ENCODE measurements around the gene SECISBP2L.

Gene SECISBP2L

DNA sequence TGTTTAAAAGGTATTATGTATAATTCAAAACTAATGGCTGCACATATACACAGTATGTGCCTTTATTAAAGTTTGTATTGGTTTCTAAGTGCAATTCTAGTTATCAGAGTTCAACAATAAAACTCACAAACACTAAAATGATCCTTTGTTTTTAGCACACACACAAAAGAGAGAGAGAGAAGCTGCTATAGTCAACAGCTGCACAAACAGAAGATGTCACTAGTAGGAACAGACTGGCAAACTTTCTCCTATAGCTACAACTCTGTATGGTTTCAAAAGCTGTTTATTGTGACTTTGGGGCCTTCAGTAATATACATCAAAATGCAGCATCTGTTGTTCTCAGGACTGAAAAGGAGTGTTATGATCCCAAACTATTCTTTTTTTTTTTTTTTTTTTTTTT lies 6.1 kb downstream of the SECISBP2L start:
- TF ChIP-seq CTCF (conservative IDR thresholded peaks at IDR 0.05) = no peak
- no peak for TF ChIP-seq ZFX (IDR thresholded peaks at IDR 0.05)
- peak overlapping the region; percentile 17; the same call in 1 of the 2 replicates for H3K27ac ChIP-seq

GRCh38 chr15:49038382-49038781 lies 7.9 kb downstream of the SECISBP2L start:
- H3K27ac ChIP-seq = no peak overlapping the region
- TF ChIP-seq ZFX (IDR thresholded peaks at IDR 0.05) (no peak), CTCF (conservative IDR thresholded peaks at IDR 0.05) (no peak)

DNA sequence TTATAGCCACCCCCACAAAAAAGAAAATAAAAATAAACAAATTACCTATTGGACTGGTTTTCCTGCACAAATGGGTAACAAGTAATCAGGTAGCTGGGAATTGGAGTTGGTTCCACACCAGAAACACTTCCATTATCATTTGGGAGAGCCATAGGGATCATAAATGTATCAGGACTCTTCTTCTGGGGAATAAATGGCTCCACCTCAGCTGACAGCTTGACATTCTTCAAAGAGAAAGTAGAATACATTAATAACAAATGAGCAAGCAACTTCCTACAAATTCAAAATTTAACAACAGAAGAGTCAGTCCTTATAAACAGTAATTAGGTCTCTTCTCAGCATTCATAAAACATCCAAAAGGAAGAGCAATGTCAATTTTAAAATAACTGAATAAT lies 8.7 kb downstream of the SECISBP2L start:
- TF ChIP-seq CTCF (conservative IDR thresholded peaks at IDR 0.05) (no peak), ZFX (IDR thresholded peaks at IDR 0.05) (no peak)
- no peak overlapping the region for H3K27ac ChIP-seq

DNA sequence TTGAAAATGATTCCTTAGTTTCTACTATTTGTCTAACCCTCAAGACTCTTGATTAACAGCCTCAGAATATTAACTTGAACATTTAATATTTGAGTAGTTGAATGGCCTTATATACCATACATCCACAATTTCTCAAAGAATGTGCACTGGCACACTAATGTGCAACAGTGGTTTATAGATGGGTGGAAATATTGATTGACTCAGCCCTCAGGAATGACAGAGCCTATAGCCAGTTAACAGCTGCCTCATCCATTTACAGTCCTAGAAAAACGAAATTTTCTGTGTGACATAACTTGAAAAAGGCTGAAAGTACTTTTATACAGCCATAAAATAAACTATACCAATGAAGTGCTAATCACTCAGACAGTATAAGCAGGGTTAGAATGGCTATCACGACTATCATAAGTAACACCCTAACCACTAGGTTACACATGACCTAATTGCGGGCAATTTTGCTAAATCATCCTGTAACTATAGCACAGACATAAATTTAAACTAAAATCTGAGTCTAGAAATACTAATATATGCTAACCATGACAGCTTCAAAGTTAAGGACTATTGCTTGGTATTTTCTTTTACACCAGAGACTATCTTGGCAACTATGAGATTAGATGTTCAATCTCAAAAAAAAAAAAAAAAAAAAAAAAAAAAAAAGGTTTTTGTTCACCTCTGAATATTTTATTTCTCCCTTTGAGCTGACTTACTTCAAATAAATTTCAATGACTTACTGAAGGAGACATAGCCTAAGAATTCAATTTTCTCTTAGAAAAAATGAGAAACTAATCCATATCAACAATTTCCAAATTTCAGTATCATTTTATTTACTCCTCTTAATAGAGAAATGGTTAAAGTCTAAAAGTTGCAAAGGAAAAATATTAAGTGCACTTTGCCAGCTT lies 9.3 kb downstream of the SECISBP2L start:
- TF ChIP-seq CTCF (conservative IDR thresholded peaks at IDR 0.05) (no peak), ZFX (IDR thresholded peaks at IDR 0.05) (no peak)
- no peak overlapping the region for H3K27ac ChIP-seq

DNA sequence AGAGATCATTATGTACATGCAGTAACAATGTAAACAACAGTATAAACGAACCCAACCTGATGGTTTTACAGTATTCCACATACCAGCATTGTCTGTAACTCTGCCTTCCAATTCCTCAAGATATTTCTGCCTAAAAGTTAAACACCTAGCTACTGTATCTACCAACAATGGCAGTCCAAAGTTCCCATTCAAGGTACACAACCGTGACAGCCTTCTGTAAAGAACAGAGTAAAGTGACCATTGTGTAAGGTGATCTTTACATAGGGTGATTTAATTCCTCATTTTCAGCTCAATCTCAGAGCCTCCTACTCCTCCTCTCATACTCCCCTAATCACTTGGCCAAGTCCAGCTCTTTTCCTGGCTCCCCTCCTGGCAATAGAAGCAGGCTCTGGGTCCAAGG lies 10.4 kb downstream of the SECISBP2L start:
- H3K27ac ChIP-seq = no peak overlapping the region
- TF ChIP-seq ZFX (IDR thresholded peaks at IDR 0.05) (no peak), CTCF (conservative IDR thresholded peaks at IDR 0.05) (no peak)

DNA sequence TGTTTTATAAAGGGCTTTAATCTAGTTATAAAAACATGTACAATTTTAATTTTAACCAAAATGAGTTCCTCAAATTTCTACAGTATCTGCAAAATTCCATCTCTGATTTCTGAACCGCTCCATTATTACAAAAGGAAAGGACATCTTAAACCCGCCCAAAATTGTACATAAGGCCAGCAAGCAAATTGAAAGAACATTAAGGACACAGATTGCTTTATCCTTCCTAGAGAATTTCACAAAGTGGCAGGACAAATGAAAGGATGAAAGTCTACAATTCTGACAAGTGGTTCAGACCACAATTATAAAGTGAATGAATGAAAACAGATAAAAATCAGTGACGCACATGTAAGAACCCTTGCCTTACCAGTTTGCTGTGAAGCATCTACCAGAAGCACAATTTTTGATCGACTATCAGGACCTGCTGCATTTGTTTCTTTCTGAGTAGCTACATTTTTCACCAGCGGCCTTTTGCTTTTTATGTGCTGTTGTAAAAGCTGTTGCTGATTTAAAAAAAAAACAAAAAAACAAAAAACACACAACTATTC lies 13.6 kb downstream of the SECISBP2L start:
- TF ChIP-seq ZFX (IDR thresholded peaks at IDR 0.05) (no peak), CTCF (conservative IDR thresholded peaks at IDR 0.05) (no peak)

DNA sequence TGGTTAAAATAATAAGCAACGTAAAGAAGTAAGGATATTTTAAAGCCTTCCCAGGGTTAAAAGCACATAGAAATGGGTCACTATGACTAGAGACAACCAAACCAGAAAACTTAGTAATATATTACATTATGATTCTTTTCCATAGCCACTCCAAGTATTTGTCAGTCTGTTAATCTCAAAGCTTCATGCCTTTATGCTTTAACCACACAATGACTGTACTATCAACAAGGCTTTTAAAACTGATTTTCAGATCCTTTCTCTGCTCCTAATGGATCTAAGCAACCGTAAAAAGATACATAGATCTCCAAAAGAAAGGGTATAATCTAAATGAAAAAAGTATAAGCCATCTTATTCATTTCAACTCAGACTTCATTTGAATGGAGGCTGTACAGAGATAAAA lies 14.4 kb downstream of the SECISBP2L start:
- TF ChIP-seq CTCF (conservative IDR thresholded peaks at IDR 0.05) = no peak
- TF ChIP-seq ZFX (IDR thresholded peaks at IDR 0.05) = no peak
- no peak overlapping the region for H3K27ac ChIP-seq

More for the DNA sequence above, 13.6 kb downstream of the SECISBP2L start:
- no peak overlapping the region for H3K27ac ChIP-seq
